ENCODE results near the gene SPAM1.

DNA sequence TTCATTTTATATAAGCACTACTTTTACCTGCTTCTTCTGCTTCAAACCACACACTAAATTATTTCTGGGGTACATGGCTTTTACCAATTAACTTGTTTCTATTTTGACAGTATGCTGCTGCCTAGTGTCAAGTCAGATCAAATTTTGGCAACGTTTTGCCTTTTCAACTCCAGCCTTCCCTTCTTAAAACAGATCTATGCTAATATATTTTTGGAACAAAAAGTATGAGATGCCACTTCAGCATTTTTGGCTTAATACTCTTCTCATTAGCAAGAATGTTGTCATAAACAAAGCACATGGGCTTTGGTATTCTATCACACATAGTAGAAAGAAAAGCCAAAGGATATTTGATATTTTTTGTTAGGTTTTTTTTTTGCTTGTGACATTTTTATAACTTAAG is 47.8 kb downstream of the SPAM1 start:
- TF ChIP-seq, protein P1, sequence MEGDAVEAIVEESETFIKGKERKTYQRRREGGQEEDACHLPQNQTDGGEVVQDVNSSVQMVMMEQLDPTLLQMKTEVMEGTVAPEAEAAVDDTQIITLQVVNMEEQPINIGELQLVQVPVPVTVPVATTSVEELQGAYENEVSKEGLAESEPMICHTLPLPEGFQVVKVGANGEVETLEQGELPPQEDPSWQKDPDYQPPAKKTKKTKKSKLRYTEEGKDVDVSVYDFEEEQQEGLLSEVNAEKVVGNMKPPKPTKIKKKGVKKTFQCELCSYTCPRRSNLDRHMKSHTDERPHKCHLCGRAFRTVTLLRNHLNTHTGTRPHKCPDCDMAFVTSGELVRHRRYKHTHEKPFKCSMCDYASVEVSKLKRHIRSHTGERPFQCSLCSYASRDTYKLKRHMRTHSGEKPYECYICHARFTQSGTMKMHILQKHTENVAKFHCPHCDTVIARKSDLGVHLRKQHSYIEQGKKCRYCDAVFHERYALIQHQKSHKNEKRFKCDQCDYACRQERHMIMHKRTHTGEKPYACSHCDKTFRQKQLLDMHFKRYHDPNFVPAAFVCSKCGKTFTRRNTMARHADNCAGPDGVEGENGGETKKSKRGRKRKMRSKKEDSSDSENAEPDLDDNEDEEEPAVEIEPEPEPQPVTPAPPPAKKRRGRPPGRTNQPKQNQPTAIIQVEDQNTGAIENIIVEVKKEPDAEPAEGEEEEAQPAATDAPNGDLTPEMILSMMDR (conservative IDR thresholded peaks at IDR 0.05): no peak
- no peak for TF ChIP-seq ZFX (IDR thresholded peaks at IDR 0.05)
